HUES6 (cell line): ENCODE results near the gene GNAO1.

ENCODE experiments used
- H3K27ac ChIP-seq: 2 replicates; pipeline ENCODE4 v1.7.0; 2013; ENCODE audit warnings: low read depth, mild to moderate bottlenecking, low read length, inconsistent platforms
- H3K27me3 ChIP-seq: 2 replicates; pipeline ENCODE4 v1.6.1; 2013; ENCODE audit warnings: low read length; ENCODE audit not compliant: control insufficient read depth, insufficient read depth
- H3K36me3 ChIP-seq: 2 replicates; pipeline ENCODE4 v1.6.1; 2013; ENCODE audit warnings: low read length; ENCODE audit not compliant: control insufficient read depth, insufficient read depth
- H3K4me1 ChIP-seq: 2 replicates; pipeline ENCODE4 v1.6.1; 2013; ENCODE audit warnings: low read length; ENCODE audit not compliant: control insufficient read depth, insufficient read depth
- H3K4me3 ChIP-seq: 2 replicates; pipeline ENCODE4 v1.5.1; 2013; ENCODE audit warnings: low read depth, low read length
- H3K9ac ChIP-seq: one replicate; pipeline ENCODE4 v1.6.1; 2013; ENCODE audit warnings: mild to moderate bottlenecking, low read length
- H3K9me3 ChIP-seq: 2 replicates; pipeline ENCODE4 v1.6.1; 2013; ENCODE audit warnings: low read depth, low read length; ENCODE audit not compliant: control insufficient read depth, insufficient read depth

GNAO1 gene

GRCh38 chr16:56303066-56303715, 111.9 kb downstream of the GNAO1 start:
- H3K9me3 ChIP-seq: no peaks in the 10 kb centered on the region
- H3K36me3 ChIP-seq: no peaks in the 10 kb centered on the region
- H3K9ac ChIP-seq: no peak overlapping the region
- H3K27ac ChIP-seq: no peak overlapping the region
- H3K4me1 ChIP-seq: peaks cover 21% of the 10 kb centered on the region; the same call in 1 of the 2 replicates
- H3K27me3 ChIP-seq: no peaks in the 10 kb centered on the region
- H3K4me3 ChIP-seq: no peak overlapping the region

GRCh38 chr16:56303880-56304279, 112.6 kb downstream of the GNAO1 start:
- Histone ChIP-seq H3K9ac (no peak overlapping the region), H3K36me3 (no peaks in the 10 kb centered on the region), H3K9me3 (no peaks in the 10 kb centered on the region), H3K27ac (no peak overlapping the region), H3K4me1 (peaks cover 21% of the 10 kb centered on the region; the same call in 1 of the 2 replicates), H3K27me3 (no peaks in the 10 kb centered on the region), H3K4me3 (no peak overlapping the region)

GRCh38 chr16:56305956-56306565, 114.8 kb downstream of the GNAO1 start:
- no peaks in the 10 kb centered on the region for H3K36me3 ChIP-seq
- no peak overlapping the region for H3K4me3 ChIP-seq
- H3K27ac ChIP-seq: no peak overlapping the region
- H3K4me1 ChIP-seq: peaks cover 18% of the 10 kb centered on the region; the same call in 1 of the 2 replicates
- no peaks in the 10 kb centered on the region for H3K27me3 ChIP-seq
- H3K9me3 ChIP-seq: no peaks in the 10 kb centered on the region
- H3K9ac ChIP-seq: no peak overlapping the region

GRCh38 chr16:56306690-56307533, 115.6 kb downstream of the GNAO1 start:
- Histone ChIP-seq H3K36me3 (no peaks in the 10 kb centered on the region), H3K27me3 (no peaks in the 10 kb centered on the region), H3K9me3 (no peaks in the 10 kb centered on the region), H3K4me3 (no peak overlapping the region), H3K4me1 (peaks cover 14% of the 10 kb centered on the region; the same call in 1 of the 2 replicates), H3K9ac (no peak overlapping the region), H3K27ac (no peak overlapping the region)

- Histone ChIP-seq H3K27me3 (no peaks in the 10 kb centered on the region), H3K36me3 (no peaks in the 10 kb centered on the region), H3K4me3 (no peak overlapping the region), H3K9ac (no peak overlapping the region), H3K4me1 (peaks cover 14% of the 10 kb centered on the region; the same call in 1 of the 2 replicates), H3K9me3 (no peaks in the 10 kb centered on the region), H3K27ac (no peak overlapping the region)
Observed at GRCh38 chr16:56307534-56307873, 116.2 kb downstream of the GNAO1 start.

- H3K4me1 ChIP-seq: peaks cover 14% of the 10 kb centered on the region; the same call in 1 of the 2 replicates
- H3K27me3 ChIP-seq: no peaks in the 10 kb centered on the region
- H3K9me3 ChIP-seq: no peaks in the 10 kb centered on the region
- H3K27ac ChIP-seq: no peak overlapping the region
- no peak overlapping the region for H3K9ac ChIP-seq
- H3K36me3 ChIP-seq: no peaks in the 10 kb centered on the region
- no peak overlapping the region for H3K4me3 ChIP-seq
Observed at GRCh38 chr16:56309008-56309407, 117.7 kb downstream of the GNAO1 start.

- Histone ChIP-seq H3K4me1 (peaks cover 10% of the 10 kb centered on the region; the same call in 1 of the 2 replicates), H3K9ac (no peak overlapping the region), H3K4me3 (no peak overlapping the region), H3K27me3 (no peaks in the 10 kb centered on the region), H3K9me3 (no peaks in the 10 kb centered on the region), H3K27ac (no peak overlapping the region), H3K36me3 (no peaks in the 10 kb centered on the region)
Observed at GRCh38 chr16:56310690-56311089, 119.4 kb downstream of the GNAO1 start.

GRCh38 chr16:56311208-56312027, 120.1 kb downstream of the GNAO1 start:
- H3K27me3 ChIP-seq: no peaks in the 10 kb centered on the region
- H3K9ac ChIP-seq: no peak overlapping the region
- no peaks in the 10 kb centered on the region for H3K9me3 ChIP-seq
- peaks cover 3% of the 10 kb centered on the region; the same call in 1 of the 2 replicates for H3K4me1 ChIP-seq
- H3K27ac ChIP-seq: no peak overlapping the region
- H3K4me3 ChIP-seq: no peak overlapping the region
- no peaks in the 10 kb centered on the region for H3K36me3 ChIP-seq

GRCh38 chr16:56312028-56312300, 120.7 kb downstream of the GNAO1 start:
- H3K9ac ChIP-seq: no peak overlapping the region
- no peaks in the 10 kb centered on the region for H3K36me3 ChIP-seq
- H3K27ac ChIP-seq: no peak overlapping the region
- H3K9me3 ChIP-seq: no peaks in the 10 kb centered on the region
- no peaks in the 10 kb centered on the region for H3K27me3 ChIP-seq
- H3K4me3 ChIP-seq: no peak overlapping the region
- no peaks in the 10 kb centered on the region; the same call in 1 of the 2 replicates for H3K4me1 ChIP-seq

GRCh38 chr16:56312556-56312955, 121.3 kb downstream of the GNAO1 start:
- H3K36me3 ChIP-seq: no peaks in the 10 kb centered on the region
- H3K9me3 ChIP-seq: no peaks in the 10 kb centered on the region
- H3K9ac ChIP-seq: no peak overlapping the region
- H3K4me3 ChIP-seq: no peak overlapping the region
- no peak overlapping the region for H3K27ac ChIP-seq
- peaks cover 5% of the 10 kb centered on the region for H3K27me3 ChIP-seq
- H3K4me1 ChIP-seq: no peaks in the 10 kb centered on the region
